ENCODE measurements around the gene KCNMB2.
A peak's percentile ranks its signal among the peaks of the same experiment; 100 is the strongest.

The KCNMB2 gene

DNA sequence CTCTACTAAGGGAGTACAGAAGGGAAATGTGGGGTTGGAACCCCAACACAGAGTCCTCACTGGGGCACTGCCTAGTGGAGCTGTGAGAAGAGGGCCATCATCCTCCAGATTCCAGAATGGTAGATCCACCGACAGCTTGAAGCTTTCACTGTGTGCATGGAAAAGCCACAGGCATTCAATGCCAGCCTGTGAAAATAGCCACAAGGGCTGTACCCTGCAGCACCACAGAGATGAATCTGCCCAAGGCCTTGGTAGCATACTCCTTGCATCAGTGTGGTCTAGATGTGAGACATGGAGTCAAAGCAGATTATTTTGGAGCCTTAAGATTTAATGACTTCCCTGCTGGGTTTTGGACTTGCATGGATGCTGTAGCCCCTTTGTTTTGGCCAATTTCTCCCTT lies 39.3 kb upstream of the KCNMB2 start:
- TF ChIP-seq, protein P1, sequence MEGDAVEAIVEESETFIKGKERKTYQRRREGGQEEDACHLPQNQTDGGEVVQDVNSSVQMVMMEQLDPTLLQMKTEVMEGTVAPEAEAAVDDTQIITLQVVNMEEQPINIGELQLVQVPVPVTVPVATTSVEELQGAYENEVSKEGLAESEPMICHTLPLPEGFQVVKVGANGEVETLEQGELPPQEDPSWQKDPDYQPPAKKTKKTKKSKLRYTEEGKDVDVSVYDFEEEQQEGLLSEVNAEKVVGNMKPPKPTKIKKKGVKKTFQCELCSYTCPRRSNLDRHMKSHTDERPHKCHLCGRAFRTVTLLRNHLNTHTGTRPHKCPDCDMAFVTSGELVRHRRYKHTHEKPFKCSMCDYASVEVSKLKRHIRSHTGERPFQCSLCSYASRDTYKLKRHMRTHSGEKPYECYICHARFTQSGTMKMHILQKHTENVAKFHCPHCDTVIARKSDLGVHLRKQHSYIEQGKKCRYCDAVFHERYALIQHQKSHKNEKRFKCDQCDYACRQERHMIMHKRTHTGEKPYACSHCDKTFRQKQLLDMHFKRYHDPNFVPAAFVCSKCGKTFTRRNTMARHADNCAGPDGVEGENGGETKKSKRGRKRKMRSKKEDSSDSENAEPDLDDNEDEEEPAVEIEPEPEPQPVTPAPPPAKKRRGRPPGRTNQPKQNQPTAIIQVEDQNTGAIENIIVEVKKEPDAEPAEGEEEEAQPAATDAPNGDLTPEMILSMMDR (IDR thresholded peaks at IDR 0.05; ENCODE audit: unreplicated experiment in 3 of 3) = no peak
- Mint-ChIP-seq H3K4me1 (no peaks in the 10 kb centered on the region), H3K9me3 (peaks cover 17% of the 10 kb centered on the region), H3K36me3 (ENCODE audit: low read depth) (no peaks in the 10 kb centered on the region), H3K27ac (no peak overlapping the region), H3K4me3 (no peak overlapping the region), H3K27me3 (ENCODE audit: low read depth) (no peaks in the 10 kb centered on the region)

DNA sequence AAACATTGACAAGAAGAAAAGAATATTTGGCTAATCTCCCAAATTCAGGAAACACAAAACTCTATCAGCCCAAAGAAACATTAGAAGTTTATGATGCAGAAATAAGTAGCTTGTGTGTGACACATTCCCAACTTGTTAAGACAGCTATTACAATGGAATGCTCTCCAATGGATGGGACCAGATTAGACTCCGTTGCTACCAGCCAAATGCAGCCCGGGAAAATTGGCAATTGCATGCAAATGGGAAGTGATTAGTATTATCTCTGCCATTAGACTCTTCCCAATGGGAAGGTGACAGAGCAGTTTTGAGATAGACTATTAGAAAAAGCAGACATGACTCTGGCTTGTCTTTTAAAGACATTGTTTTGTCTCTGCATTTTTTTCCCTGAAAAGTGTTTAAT lies 37.4 kb upstream of the KCNMB2 start:
- TF ChIP-seq, protein P1 (IDR thresholded peaks at IDR 0.05; ENCODE audit: unreplicated experiment in 3 of 3) = no peak
- Mint-ChIP-seq H3K27ac (no peak overlapping the region), H3K4me3 (no peak overlapping the region), H3K9me3 (peaks cover 13% of the 10 kb centered on the region), H3K27me3 (ENCODE audit: low read depth) (no peaks in the 10 kb centered on the region), H3K4me1 (no peaks in the 10 kb centered on the region), H3K36me3 (ENCODE audit: low read depth) (no peaks in the 10 kb centered on the region)

DNA sequence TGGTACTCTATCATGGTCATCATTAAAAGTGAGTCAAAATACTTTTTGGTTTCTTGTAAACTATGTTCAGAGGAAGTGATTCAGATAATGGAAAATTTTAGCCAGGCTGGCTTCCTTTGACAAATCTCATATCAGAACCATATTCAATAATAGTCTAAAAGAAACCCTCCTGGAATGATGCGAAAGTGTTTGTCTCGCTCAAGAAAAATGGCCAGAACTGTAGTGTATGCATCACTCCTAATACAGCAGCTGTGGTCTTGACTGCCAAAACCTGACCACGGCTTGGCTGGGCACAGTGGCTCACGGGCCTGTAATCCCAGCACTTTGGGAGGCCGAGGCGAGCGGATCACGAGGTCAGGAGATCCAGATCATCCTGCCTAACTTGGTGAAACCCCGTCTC lies 35.6 kb upstream of the KCNMB2 start:
- TF ChIP-seq, protein P1 (IDR thresholded peaks at IDR 0.05; ENCODE audit: unreplicated experiment in 3 of 3) = no peak
- Mint-ChIP-seq H3K4me3 (no peak overlapping the region), H3K27me3 (ENCODE audit: low read depth) (no peaks in the 10 kb centered on the region), H3K27ac (no peak overlapping the region), H3K36me3 (ENCODE audit: low read depth) (no peaks in the 10 kb centered on the region), H3K9me3 (peaks cover 12% of the 10 kb centered on the region), H3K4me1 (no peaks in the 10 kb centered on the region)

DNA sequence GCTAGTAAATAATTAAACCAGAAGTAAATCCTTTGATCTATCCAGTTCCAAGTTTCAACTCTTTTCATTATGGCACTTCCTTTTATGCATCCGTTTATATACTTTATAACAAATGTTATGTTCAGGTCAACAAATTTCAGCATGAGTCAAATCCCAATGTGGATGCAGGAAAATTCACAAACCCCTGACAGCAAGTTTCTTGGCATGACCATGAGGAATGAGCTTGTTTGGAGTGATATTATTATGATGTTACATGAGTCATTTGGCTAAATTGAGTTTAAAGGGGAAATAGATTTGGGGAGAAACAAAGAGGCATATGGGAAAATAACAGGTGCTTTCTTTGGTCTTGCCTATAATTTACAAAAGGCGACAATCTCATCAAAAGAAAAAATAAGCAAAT lies 32.1 kb upstream of the KCNMB2 start:
- no peaks in the 10 kb centered on the region for H3K36me3 Mint-ChIP-seq (ENCODE audit: low read depth)
- H3K27me3 Mint-ChIP-seq (ENCODE audit: low read depth) = no peaks in the 10 kb centered on the region
- H3K4me3 Mint-ChIP-seq = no peak overlapping the region
- H3K4me1 Mint-ChIP-seq = peaks cover 12% of the 10 kb centered on the region
- TF ChIP-seq, protein P1 (IDR thresholded peaks at IDR 0.05; ENCODE audit: unreplicated experiment in 3 of 3) = no peak
- no peak overlapping the region for H3K27ac Mint-ChIP-seq
- no peaks in the 10 kb centered on the region for H3K9me3 Mint-ChIP-seq

DNA sequence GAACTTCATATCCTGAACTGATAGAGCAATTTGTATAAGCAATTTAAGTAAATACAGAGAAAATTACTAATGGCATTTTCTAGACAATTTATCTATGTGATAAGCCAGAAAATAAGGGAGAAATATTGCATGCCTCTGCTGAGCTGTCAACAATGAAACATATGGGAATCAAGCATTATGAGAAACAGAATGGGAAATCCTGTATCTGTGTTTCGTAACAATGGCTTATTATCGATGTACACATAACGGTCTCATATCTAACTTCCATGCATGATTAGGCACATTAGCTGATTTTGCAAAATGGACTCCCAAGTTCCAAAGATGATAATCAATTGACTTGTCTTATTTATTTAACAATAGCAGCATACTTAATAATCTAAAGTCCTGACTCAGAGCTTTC lies 30.4 kb upstream of the KCNMB2 start:
- Mint-ChIP-seq H3K36me3 (ENCODE audit: low read depth) (no peaks in the 10 kb centered on the region), H3K27me3 (ENCODE audit: low read depth) (no peaks in the 10 kb centered on the region), H3K9me3 (no peaks in the 10 kb centered on the region), H3K4me1 (peaks cover 12% of the 10 kb centered on the region), H3K27ac (no peak overlapping the region), H3K4me3 (no peak overlapping the region)
- TF ChIP-seq, protein P1 (IDR thresholded peaks at IDR 0.05; ENCODE audit: unreplicated experiment in 3 of 3) = no peak

DNA sequence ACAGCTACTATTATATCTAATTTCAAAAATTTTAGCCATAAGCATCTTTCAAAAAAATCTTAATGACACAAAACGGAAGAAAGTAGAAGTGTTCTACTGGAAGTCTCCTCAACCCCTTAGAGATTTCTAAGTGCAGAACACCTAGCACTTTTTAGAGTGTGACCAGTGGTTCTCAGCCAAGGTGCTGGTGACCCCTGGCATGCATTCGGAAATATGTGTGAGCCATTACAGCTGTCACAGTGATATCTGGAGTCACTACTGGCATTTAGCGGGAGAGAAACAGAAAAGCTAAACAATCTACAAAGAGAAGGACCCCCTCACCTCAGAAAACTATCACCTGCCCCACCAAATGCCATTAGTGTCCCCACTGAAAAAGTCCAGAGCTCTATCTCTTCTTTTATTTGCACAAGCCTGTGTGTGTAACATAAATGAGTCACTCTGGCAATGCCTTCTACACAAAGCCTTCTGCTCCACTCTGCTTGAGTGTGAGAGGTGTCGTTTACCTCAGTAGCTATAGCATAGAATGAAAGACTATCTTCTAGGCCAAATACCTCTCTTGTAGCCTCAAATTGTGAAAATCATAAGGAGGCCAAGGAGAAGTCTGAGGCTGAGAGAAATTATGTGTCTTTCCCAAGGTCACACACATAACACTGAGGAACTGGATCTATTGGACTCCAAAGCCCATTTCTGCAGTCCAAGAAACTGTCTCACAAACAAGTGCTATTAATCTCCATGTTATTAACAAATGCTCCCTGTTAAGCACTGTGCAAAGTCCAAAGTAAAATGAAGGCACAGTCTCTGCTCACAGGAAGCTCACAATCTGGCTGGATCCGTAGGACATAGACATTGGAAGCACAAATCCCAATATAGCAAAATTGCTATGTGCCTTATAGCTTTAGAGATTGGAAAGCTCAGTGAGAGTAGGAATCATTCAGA lies 28.5 kb upstream of the KCNMB2 start:
- Mint-ChIP-seq H3K4me1 (peaks cover 17% of the 10 kb centered on the region), H3K36me3 (ENCODE audit: low read depth) (no peaks in the 10 kb centered on the region), H3K27ac (peak overlapping the region in 2 of 3 experiments; percentile 6 to 40), H3K27me3 (ENCODE audit: low read depth) (no peaks in the 10 kb centered on the region), H3K4me3 (no peak overlapping the region), H3K9me3 (no peaks in the 10 kb centered on the region)
- TF ChIP-seq, protein P1 (IDR thresholded peaks at IDR 0.05; ENCODE audit: unreplicated experiment in 3 of 3) = no peak
